HUES64 (cell line): Measurements from ENCODE around the gene KCNT2.

ENCODE experiments used
- H3K27ac ChIP-seq: 2 replicates; pipeline ENCODE4 v1.7.0; 2013; ENCODE audit warnings: low read depth, low read length, inconsistent platforms
- H3K27me3 ChIP-seq: 2 replicates; pipeline ENCODE4 v1.6.1; 2013; ENCODE audit warnings: mild to moderate bottlenecking, low read length; ENCODE audit not compliant: insufficient read depth
- H3K36me3 ChIP-seq: 2 replicates; pipeline ENCODE4 v1.6.1; 2013; ENCODE audit warnings: mild to moderate bottlenecking, low read length; ENCODE audit not compliant: insufficient read depth
- H3K4me1 ChIP-seq: 2 replicates; pipeline ENCODE4 v1.6.1; 2013; ENCODE audit warnings: mild to moderate bottlenecking, low read length, moderate library complexity; ENCODE audit not compliant: insufficient read depth
- H3K4me3 ChIP-seq: 2 replicates; pipeline ENCODE4 v1.5.1; 2013; ENCODE audit warnings: mild to moderate bottlenecking, low read length, moderate library complexity
- H3K9ac ChIP-seq: 2 replicates; pipeline ENCODE4 v1.6.1; 2013; ENCODE audit warnings: mild to moderate bottlenecking, low read depth, low read length
- H3K9me3 ChIP-seq: 2 replicates; pipeline ENCODE4 v1.6.1; 2013; ENCODE audit warnings: low read depth, low read length; ENCODE audit not compliant: insufficient read depth
- WGBS: fragments of 150-250, 120-280 bp; methylation state at CpG from one replicate; pipeline ENCODE4 v1.1.7; 2013; ENCODE audit warnings: missing lambda C conversion rate; 5-methylcytosine and 5-hydroxymethylcytosine counted together

KCNT2 gene

GRCh38 chr1:196637606-196638005 lies 29.4 kb upstream of the KCNT2 start:
- 96% methylated on average over 6 of the region's 6 CpGs for WGBS
- no peaks in the 10 kb centered on the region for H3K36me3 ChIP-seq
- no peak overlapping the region for H3K4me3 ChIP-seq
- H3K9me3 ChIP-seq = no peaks in the 10 kb centered on the region
- no peaks in the 10 kb centered on the region for H3K27me3 ChIP-seq
- no peaks in the 10 kb centered on the region for H3K4me1 ChIP-seq
- no peak overlapping the region for H3K27ac ChIP-seq
- H3K9ac ChIP-seq = no peak overlapping the region

GRCh38 chr1:196628838-196629237 lies 20.6 kb upstream of the KCNT2 start:
- Histone ChIP-seq H3K4me1 (no peaks in the 10 kb centered on the region), H3K27me3 (no peaks in the 10 kb centered on the region), H3K27ac (no peak overlapping the region), H3K4me3 (no peak overlapping the region), H3K36me3 (no peaks in the 10 kb centered on the region), H3K9me3 (peaks cover 26% of the 10 kb centered on the region), H3K9ac (no peak overlapping the region)
- 97% methylated on average over 3 of the region's 3 CpGs for WGBS

- Histone ChIP-seq H3K4me3 (no peak overlapping the region), H3K4me1 (no peaks in the 10 kb centered on the region), H3K9ac (no peak overlapping the region), H3K9me3 (peaks cover 4% of the 10 kb centered on the region), H3K36me3 (no peaks in the 10 kb centered on the region), H3K27me3 (no peaks in the 10 kb centered on the region), H3K27ac (no peak overlapping the region)
- no CpG with 5 or more reads among the region's 1 CpG for WGBS
These were observed 14.8 kb upstream of the KCNT2 start for GRCh38 chr1:196623079-196623478.

- H3K27ac ChIP-seq = no peak overlapping the region
- H3K4me1 ChIP-seq = no peaks in the 10 kb centered on the region
- H3K9ac ChIP-seq = no peak overlapping the region
- no peaks in the 10 kb centered on the region for H3K36me3 ChIP-seq
- H3K27me3 ChIP-seq = no peaks in the 10 kb centered on the region
- H3K9me3 ChIP-seq = no peaks in the 10 kb centered on the region
- 86% methylated on average over 2 of the region's 2 CpGs for WGBS
- no peak overlapping the region for H3K4me3 ChIP-seq
These were observed 11.5 kb upstream of the KCNT2 start for GRCh38 chr1:196619721-196620120.

GRCh38 chr1:196611873-196612272 lies 3.6 kb upstream of the KCNT2 start:
- WGBS = 66% methylated on average over 3 of the region's 3 CpGs
- Histone ChIP-seq H3K9me3 (no peaks in the 10 kb centered on the region), H3K27me3 (no peaks in the 10 kb centered on the region), H3K9ac (no peak overlapping the region), H3K4me3 (no peak overlapping the region), H3K36me3 (no peaks in the 10 kb centered on the region), H3K27ac (no peak overlapping the region), H3K4me1 (peaks cover 27% of the 10 kb centered on the region)

GRCh38 chr1:196609370-196609737 lies 1.1 kb upstream of the KCNT2 start:
- peaks cover 41% of the 10 kb centered on the region for H3K4me1 ChIP-seq
- peak overlapping the region; percentile 88 for H3K4me3 ChIP-seq

GRCh38 chr1:196607981-196608380 lies 259 bp downstream of the KCNT2 start:
- 0% methylated on average over 8 of the region's 8 CpGs for WGBS
- Histone ChIP-seq H3K27ac (peak overlapping the region; percentile 98), H3K4me1 (peaks cover 41% of the 10 kb centered on the region), H3K36me3 (peaks cover 4% of the 10 kb centered on the region; the same call in 1 of the 2 replicates), H3K4me3 (peak overlapping the region; percentile 88), H3K9ac (peak overlapping the region; percentile 88), H3K9me3 (no peaks in the 10 kb centered on the region), H3K27me3 (no peaks in the 10 kb centered on the region)

More at GRCh38 chr1:196609370-196609737, 1.1 kb upstream of the KCNT2 start:
- 33% methylated on average over 10 of the region's 10 CpGs for WGBS
- Histone ChIP-seq H3K36me3 (no peaks in the 10 kb centered on the region), H3K9me3 (no peaks in the 10 kb centered on the region), H3K27ac (peak overlapping the region; percentile 98), H3K9ac (peak overlapping the region; percentile 88), H3K27me3 (no peaks in the 10 kb centered on the region)

- Histone ChIP-seq H3K36me3 (peaks cover 4% of the 10 kb centered on the region; the same call in 1 of the 2 replicates), H3K4me3 (no peak overlapping the region), H3K27me3 (no peaks in the 10 kb centered on the region), H3K9ac (no peak overlapping the region), H3K9me3 (no peaks in the 10 kb centered on the region), H3K4me1 (peaks cover 20% of the 10 kb centered on the region), H3K27ac (no peak overlapping the region)
These were observed 4.6 kb downstream of the KCNT2 start for GRCh38 chr1:196603651-196604050.

GRCh38 chr1:196598942-196599748 lies 9.1 kb downstream of the KCNT2 start:
- no peak overlapping the region for H3K9ac ChIP-seq
- no peaks in the 10 kb centered on the region for H3K27me3 ChIP-seq
- no peaks in the 10 kb centered on the region for H3K9me3 ChIP-seq
- H3K36me3 ChIP-seq = peaks cover 4% of the 10 kb centered on the region; the same call in 1 of the 2 replicates
- no peak overlapping the region for H3K4me3 ChIP-seq
- 93% methylated on average over 2 of the region's 2 CpGs for WGBS
- no peak overlapping the region for H3K27ac ChIP-seq
- H3K4me1 ChIP-seq = no peaks in the 10 kb centered on the region

- H3K27ac ChIP-seq = no peak overlapping the region
- 0 out of 2 replicates have a peak, but pooled peaks cover 2% of the 10 kb centered on the region for H3K4me1 ChIP-seq
- H3K27me3 ChIP-seq = no peaks in the 10 kb centered on the region
- H3K36me3 ChIP-seq = no peaks in the 10 kb centered on the region
- no peaks in the 10 kb centered on the region for H3K9me3 ChIP-seq
- WGBS = 92% methylated on average over 2 of the region's 2 CpGs
- H3K4me3 ChIP-seq = no peak overlapping the region
- no peak overlapping the region for H3K9ac ChIP-seq
These were observed 13.5 kb downstream of the KCNT2 start for GRCh38 chr1:196594700-196595099.

- Histone ChIP-seq H3K9ac (no peak overlapping the region), H3K9me3 (no peaks in the 10 kb centered on the region), H3K4me3 (no peak overlapping the region), H3K36me3 (no peaks in the 10 kb centered on the region), H3K27me3 (no peaks in the 10 kb centered on the region), H3K27ac (no peak overlapping the region), H3K4me1 (0 out of 2 replicates have a peak, but pooled peaks cover 3% of the 10 kb centered on the region)
These were observed 14.3 kb downstream of the KCNT2 start for GRCh38 chr1:196593955-196594354.
